ENCODE measurements around the gene CDC42BPG.

The CDC42BPG gene

DNA sequence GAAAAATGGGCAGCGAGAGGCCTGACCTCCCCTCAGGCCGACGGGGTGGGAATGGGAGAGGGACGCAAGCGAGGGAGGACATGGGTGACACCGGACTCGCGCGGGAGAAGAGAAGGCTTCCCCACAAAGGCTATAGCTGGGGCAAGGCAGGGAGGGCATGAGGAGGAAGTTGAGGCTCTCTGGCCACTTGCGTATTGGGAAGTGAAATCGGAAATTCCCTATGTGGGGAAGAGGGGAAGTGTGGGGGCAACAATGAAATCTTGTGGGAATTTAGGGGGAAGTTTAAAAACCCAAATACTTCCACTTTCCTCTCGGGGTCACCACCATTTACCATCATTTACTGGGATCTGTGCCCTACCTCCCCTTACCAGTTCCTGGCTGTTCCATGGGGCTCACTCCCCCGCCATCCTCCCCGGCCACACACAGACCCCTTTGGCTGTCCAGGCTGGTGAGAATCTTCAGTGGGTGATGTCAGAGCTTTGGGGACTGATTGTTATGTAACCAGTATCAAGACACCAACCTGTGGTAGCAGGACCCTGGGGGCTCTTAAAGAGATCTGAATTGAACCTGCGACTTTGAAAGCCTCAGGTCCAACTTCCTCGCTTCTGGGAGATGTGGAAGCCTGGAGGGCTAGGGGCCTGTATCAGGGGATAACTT is 34.9 kb upstream of the CDC42BPG start:
- DNase-seq, result no peak

DNA sequence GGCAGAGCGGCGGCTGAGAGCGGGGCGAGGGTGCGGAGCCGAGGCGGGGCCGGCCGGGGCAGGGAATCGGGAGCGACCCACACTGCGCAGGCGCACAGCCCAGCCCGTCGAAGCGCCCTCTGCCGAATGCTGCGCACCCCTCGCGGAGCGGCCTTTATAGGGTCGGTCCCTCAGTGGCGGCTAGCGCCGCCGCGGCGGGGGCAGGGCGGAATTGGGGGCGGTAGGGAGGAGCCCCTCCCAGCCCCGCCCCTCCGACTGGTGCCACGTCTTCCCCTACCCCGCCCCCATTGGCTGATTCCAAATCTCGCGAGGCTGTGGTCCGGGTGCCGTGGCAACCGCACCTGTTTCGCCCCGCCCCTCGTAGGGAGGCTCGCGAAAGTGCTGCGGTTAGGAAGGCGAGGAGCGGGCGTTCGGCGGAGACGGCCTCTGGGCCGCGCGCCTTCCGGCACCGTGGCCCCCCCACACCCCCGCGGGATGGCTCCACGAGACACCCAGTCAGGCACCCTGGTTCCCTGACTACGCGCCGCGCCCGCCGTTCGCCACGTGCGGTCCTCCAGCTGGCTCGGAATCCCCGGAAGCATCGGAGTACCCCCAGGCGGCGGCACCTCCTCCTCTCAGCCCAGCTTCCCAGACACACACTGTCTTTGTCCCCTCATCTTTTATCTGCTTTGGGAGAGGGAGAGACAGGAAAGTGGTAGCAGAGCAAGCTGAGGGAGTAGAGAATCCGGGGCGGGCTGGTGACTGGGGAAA is 34.2 kb upstream of the CDC42BPG start, which contains the start of gene EHD1:
TSS of gene EHD1 (minus strand) at position 128 of the 750 bp plus-strand sequence. CDS start 157 bp downstream, outside the sequence.
- peak; percentile 99 for DNase-seq

DNA sequence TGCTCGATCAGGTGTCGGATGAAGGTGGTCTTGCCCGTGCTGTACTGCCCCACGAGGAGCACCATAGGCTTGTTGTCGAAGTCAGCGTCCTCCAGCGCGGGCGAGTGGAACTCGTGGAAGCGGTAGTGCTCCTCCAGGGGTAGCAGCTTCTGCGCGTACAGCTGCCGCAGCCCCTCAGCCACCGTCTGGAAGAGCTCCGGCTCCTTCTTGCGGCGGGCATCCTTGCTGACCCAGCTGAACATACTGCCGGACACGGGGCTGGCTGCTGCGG is 33.7 kb upstream of the CDC42BPG start:
- DNase-seq, result no peak

DNA sequence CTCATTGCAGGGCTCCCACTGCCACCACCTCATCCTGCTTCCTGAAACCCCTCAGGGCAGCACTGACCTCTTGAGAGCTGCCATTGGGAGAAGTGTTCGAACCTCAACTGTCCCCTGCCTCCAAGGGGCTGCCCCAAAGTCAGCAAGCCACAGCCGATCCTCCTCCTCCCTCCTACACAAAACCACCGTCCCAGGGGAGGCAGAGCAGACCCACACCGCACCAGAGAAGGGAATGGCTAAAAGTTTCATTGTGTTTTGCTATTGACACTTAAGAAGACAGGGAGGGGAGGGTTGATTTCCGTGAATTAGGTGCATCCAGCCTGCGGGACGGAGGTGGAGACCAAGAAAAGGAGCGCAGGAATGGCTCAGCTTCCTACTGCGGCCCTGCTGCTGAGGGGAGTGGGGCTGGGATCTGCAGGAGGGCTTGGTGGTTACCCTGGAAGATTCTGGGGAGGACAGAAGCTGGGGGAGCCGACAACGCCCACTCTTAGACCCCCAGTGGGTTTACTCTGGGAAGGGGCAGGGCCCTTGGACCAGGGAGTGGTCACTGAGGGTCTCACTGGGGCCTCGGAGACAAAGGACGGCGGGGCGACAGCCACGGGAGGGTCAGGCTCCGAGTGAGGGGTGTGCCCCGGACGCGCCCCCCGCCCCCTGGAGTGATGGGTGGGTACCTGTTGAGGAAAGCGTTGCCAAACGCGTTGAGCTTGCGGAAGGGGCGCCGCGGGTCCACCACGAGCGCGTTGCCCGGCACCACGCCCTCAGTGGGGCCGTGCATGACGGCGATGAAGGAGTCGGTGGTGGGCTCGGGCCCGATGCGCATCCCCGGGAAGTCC is 33.2 kb upstream of the CDC42BPG start:
- no peak for DNase-seq

DNA sequence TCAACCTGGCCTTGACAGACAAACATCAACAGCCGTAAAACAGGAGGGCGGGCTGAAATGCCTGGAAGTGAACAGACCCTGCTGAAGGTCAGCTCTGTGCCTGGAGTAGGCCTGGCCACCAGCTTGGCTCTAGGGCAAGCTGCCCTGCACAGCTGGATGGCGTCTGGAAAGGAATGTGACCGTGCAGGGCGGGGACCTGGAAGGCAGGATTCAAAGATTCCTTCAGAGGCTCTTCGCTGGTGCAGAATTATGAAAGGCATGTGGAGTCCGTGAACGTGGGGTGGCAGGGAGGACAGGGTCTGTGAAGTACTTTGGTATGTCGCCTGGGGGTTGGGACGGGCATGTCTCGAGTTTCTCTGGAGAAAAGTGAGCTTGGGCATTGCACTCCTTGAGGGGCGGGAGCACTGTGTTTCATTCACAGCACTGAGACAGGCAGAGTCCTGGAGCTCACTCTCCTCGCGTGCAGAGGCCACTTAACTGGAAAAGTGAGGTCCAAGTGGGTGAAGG is 32.4 kb upstream of the CDC42BPG start:
- no peak for DNase-seq

DNA sequence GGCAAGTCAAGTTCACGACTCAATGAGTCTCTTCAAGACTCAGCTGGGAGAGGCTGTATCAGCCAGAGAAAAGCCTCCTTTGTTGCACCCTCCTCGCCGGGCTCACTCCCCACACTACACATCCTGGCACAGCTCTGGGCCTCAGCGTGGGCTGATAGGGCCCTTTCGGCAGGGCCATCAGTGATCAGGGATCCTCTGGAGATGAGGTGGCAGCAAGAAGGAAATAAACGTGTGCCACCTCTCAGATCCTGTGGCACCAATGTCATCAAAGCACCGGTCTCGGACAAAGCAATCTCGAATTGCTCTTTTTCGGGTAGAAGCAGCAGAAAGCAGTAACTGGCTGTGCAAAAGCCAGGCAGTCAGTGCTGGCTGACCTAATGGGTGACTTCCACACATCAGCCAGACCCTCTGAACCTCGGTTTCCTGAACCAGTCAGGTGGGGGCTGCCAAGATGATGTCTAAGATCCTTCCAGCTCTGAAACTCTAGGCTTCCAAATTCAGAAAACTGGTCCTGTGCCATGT is 31.8 kb upstream of the CDC42BPG start:
- DNase-seq, result no peak

DNA sequence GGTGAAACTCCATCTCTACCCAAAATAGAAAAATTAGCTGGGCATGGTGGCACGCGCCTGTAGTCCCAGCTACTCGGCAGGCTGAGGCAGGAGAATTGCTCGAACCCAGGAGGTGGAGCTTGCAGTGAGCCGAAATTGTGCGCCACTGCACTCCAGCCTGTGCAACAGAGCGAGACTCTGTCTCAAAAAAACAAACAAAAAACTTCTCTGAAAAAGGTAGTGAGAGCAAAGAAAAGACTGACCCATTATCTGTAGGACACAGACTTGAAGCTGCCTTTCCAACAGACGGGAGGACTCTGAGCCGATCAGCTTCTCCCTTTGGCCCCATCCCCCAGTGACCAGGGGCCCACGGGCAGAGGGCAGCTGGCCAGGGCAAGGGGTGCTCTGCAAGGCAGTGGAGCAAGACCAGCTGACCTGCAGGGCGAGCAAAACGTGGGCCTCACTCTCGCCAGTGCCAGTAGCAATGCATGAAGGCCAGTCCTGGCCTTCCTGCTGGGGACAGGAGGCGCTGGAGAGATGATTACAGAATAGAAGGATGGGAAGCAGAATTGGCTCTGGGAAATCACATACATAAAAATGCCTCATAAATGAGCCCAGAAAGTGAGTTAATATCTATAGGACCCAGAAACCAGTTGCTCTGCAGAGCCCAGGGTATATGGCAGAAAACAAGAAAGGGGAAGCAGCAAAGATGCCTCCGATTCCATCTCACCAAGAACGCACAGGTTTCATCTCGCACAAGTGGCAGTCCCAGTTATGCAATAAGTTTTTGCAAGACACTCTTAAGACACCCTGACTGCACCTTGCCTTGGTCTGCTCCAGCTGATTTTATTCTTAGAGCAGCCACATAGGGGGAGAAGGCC is 31.1 kb upstream of the CDC42BPG start:
- DNase-seq, result no peak

DNA sequence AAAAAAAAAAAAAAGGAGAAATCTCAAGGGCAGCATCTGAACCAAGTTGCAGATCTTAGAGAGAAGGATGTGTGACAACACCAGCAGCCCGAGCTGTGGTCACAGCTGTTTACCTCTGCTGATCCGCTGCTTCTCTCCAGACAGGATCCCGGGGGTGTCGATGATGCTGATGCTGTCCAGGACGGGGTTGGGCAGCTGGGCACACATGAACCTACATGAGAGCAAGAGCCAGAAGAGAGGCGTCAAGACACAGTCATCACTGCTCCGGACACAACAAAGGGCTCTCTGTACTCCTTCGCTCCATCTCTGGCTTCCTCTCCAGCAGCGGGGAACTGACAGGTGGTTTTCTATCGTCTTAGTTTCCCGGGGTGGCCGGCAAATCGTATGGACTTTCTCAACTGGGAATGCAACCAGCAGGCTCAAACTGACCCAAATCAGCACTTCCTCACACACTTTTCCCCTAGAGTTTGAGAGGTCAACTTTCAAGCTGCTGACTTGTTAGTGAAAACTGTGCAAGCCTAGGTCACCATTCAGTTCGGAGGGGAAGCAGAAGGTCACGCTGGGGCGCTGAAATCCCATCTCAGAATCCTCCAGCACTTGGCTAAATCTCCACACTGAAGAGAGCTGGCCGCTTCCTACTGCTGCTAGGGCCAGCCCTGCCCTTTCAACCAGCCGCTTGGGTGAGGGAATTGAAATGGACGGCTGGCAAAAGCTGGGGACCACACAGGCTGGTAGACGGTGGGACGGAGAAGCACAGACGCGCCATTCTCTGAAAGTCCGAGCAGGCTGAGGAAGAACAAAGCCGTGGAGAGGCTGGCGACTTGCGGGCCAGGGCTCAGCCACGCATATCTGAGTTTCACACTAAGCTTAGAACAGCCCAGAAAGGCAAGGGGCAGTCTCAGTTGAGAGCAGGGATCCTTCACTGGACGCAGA is 30.1 kb upstream of the CDC42BPG start:
- no peak for DNase-seq

DNA sequence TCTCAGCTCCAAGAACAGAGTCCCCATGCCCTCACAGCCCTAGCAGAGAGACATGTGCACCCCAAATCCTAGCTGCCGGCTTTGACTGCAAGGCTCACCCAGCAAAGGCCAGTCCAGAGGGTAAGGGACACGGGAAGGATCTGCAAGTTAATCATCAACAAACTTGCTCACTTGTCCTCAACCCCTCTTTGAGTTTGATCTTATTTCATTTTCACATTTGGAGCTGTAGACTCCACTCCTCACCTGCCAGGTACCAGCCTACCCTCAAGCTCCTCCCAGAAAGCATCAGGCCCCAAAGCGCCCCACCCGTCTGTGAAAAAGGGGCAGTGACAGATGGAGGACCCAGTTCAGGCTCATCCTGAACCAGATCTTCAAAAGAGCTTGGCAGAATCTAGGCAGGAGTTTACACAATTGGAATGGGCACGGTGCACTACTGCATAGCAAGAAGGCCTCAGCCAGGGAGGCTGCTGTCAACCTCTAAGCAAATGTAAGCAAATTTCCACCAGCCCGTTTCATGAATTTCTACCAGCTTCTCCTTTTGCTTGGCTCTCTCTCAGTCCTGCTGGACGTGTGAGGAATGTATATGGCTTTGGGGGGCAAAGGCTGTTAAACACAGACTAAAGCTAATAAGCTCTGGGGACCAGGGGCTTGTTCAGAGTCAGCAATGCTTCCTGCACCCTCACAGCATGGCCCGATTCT is 28.5 kb upstream of the CDC42BPG start:
- no peak for DNase-seq

DNA sequence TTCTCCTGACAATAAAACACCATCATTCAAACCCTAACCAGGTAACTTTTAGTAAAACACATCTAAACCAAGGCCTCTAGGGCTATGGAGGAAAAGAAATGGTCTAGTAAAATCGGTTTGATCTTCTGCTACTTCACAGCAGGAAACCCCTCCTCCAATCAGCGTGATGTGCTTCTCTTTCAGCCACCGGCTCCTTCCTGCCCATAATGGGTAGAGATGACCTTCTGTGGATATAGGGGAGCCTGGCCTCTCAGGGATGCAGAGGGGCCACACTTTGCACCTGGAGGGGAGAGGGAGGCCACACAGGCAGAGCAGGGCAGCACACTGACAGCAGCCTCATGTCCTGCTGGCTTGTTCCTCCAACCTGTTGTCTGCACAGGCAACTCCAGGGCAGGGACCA is 27.0 kb upstream of the CDC42BPG start:
- no peak for DNase-seq

DNA sequence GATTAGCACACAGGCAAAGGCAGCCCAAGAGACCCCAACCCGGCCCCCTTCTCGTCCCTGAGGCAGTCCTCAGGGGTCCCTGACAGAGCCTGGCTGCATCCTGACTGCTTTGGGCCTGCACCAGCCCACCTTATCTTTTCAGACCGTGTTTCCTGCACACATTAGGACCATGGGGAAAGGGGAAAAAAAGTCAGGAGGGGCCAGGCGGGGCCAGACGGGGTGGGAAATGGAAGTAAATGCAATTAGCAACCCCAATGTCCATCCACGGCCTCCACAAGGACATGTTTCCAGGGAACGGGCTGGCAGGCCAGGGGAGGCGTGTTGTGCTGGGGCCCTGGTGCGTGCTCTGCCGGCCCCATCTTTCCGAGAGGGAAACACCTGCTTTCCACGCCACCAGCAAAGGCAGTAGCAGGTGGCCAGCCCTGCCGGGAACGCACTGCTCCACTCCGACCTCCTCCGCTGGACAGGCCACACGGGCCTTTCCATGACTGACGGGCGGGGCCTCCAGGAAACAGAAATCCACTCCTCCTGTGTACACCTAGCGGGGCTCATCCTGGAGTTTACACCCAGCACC is 26.5 kb upstream of the CDC42BPG start:
- no peak for DNase-seq

DNA sequence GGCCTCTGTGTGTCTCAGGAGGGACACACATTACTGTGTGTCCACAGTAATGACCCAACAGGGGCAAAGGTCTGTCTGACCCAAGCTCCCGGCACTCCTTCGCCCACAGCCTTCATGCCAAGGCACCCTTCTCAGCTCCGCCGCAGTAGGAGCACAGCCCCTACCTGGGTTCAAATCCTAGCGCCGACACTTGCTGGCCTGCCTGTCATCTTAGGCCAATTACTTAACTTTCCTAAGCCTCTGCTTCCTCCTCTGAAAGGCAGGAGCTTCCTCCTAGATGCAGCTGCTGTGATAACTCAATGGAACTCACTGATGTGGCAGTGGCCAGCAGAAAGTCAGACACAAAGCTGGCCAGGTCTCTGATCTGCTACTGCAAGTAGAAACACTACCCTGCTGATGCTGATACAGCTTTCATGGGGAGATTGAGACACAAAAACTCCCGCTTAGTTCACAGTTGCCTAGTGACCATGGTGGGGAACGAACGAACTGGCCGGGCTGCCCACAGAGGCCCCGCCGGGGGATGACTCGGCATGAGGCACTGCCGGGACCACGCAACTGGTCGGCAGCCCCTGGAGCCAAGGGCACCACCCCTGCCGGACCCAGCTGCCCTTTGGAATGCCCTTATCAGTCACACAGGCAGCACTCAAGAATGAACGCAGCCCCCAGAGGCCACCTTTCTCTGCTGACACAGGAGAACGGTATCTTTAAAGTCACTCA is 25.9 kb upstream of the CDC42BPG start:
- DNase-seq, result no peak

DNA sequence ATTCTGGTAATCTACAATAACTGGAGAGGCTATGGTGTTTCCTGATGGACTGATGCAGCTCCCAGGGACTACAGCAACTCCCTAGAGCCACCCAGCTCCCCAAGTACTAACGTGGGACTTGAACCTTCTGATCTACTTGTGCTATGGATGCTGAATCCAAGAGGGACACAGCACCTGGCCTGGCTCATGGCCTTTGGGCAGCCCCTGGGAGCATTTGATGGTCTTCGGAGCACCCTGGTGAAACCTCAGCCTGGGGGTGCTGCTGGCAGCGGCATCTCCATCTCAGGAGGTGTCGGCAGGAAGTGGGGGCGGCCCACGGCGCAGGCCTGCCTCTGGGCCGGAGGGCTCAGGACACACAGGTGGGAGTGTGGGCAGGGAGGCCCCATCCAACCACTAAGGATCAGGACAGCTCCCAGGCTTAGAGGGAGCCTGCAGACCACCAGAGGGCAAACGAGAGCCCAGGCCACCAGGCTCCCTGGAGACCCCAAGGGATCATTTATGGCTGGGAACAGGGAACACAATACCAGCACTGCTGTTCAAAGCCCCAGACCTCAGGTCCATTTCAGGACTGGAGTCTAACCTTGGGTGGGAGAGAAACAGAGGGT is 25.2 kb upstream of the CDC42BPG start:
- no peak for DNase-seq

DNA sequence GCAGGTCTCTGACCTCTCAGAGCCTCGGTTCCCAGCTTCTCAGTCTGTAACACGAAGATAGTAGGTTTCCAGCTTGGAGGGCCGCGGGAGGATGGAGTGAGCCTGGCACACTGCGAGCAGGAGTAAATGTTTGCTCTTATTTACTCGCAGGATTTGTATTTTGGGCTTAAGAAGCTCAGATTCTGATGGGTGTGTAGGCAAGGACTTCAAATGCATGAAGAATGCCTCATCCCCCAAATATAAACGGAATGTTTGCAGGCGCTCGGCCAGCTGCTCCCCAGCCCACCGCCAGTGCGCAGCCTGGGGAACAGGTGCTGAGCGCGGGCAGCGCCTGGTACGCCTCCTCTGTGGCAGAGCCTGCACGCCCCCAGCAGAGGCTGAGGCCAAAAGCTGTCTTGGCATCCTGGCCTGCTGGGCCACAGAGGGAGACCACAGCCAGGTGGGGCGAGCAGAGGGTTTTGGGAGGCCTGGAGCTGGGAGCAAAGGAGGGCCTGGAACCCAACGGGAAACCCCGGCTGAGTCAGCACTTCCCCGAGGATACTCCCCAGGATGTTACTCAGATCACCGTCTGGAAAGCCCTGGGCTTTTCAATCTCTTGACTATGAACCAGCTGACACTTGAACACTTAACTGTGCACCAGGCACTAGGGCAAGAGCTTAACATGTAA is 24.6 kb upstream of the CDC42BPG start:
- DNase-seq, result no peak

DNA sequence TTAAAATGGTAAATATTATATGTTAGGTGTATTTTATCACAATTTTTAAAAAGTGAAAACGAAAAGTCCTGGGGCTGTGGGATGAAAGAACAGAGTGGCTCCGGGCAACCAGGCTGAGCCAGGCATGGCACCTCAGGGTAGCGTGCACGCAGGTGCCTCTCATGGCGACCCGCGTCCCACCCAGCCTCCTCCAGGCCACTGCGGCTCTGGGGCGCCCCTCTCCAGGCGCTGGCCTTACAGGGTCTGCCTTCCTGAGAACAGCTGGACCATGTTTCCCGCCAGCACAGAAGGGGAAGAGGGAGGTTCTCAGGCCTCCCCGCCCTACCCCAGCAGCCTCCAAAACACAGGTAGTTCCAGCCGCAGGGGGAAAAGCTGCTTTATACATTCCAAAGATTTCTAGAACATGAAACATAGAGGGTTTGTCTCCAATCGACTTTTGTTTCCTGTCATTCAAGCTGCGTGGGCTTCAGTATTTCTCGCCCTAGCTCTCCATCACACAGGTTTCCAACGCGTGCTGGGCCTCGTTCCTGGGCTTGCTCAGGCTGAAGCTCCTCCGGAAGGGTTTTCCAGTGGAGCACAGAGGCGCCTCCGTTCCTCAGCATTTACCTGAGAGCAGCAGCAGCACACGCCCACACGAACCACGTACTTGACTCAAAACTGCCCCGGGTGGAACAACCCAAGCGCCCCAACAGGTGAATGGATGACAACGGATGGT is 23.5 kb upstream of the CDC42BPG start:
- no peak for DNase-seq

DNA sequence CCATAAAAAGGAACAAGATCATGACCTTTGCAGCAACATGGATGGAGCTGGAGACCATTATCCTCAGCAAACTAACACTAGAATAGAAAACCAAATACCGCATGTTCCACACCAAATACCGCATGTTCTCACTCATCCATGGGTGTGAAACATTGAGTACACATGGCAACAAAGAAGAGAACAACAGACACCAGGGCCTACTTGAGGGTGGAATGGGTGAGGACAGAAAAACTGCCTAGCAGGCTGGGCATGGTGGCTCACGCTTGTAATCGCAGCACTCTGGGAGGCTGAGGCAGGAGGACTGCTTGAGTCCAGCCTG is 21.7 kb upstream of the CDC42BPG start:
- no peak for DNase-seq

DNA sequence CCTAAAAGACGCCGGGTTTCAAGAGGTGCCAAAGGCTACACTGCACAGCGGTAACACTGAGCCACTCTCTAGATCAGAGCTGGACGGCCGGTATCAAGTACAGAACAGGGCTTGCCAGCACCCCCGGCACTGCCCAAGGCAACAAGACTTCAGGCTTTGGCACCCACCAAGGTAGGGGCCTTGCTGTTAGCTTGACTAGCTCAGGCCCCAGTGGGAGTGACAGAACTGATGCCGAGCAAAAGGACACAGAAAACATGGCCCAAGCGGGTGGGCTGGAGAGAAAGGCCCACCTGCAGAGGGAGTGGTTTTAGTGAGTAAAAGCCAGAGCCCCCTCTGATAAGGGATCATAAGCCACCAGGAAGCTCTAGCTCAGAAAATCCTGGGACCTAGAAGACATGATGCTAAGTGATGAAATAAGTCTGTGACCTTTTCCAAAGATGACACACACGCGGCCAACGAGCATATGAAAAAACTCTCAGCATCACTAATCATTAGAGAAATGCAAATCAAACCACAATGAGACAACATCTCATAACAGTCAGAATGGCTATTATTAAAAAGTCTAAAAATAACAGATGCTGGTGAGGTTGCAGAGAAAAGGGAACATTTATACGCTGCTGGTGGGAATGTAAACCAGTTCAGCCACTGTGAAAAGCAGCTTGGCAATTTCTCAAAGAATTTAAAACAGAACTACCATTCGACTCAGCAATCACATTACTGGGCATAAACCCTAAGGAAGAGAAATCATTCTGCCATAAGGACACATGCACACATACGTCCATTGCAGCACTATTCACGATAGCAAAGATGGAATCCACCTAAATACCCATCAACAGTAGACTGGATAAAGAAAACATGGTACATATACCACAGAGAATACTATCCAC is 21.1 kb upstream of the CDC42BPG start:
- no peak for DNase-seq
